Spleen (tissue), 11 donors: ENCODE data around the gene HRH3. TPM values are rescaled to one million over a fixed set of nuclear protein-coding genes. Genes with fewer than 3 reads are reported as not detected.

ENCODE experiments used
- DNase-seq: peaks from one replicate; pipeline ENCODE4 v3.0.0-alpha.2; 2020
- H3K27ac ChIP-seq, 8 donors: fragments of 200-600 bp; sonication (generic) in 7 of 8; 1 replicate in 4 of 8; 2 replicates in 4 of 8; pipeline versions ENCODE4 v1.5.0 to v1.8.0; 2016 to 2021; ENCODE audit warnings: inconsistent platforms in 4 of 8, mild to moderate bottlenecking in 4 of 8, moderate library complexity in 1 of 8
- H3K27me3 ChIP-seq, 7 donors: fragments of 200-600 bp; sonication (generic) in 6 of 7; replicated peaks in 1 of 7; 1 replicate in 4 of 7; 2 replicates in 3 of 7; pipeline versions ENCODE4 v1.5.0 to v1.8.0; 2016 to 2021; ENCODE audit warnings: inconsistent platforms in 3 of 7, mild to moderate bottlenecking in 1 of 7
- H3K36me3 ChIP-seq, 6 donors: fragments of 200-600 bp; sonication (generic) in 5 of 6; 1 replicate in 4 of 6; 2 replicates in 2 of 6; pipeline versions ENCODE4 v1.5.0 to v1.8.0; 2016 to 2021; ENCODE audit warnings: inconsistent platforms in 2 of 6
- H3K4me1 ChIP-seq, 6 donors: fragments of 200-600 bp; sonication (generic) in 5 of 6; 1 replicate in 3 of 6; 2 replicates in 3 of 6; pipeline versions ENCODE4 v1.5.0 to v1.8.0; 2016 to 2021; ENCODE audit warnings: inconsistent platforms in 3 of 6
- H3K4me3 ChIP-seq, 8 donors: fragments of 200-600 bp; sonication (generic) in 7 of 8; 1 replicate in 4 of 8; 2 replicates in 4 of 8; pipeline versions ENCODE4 v1.5.0 to v1.8.0; 2016 to 2021; ENCODE audit warnings: inconsistent platforms in 4 of 8, mild to moderate bottlenecking in 4 of 8, moderate library complexity in 2 of 8
- H3K9me3 ChIP-seq, 8 donors: fragments of 200-600 bp; sonication (generic) in 7 of 8; 1 replicate in 4 of 8; 2 replicates in 4 of 8; pipeline versions ENCODE4 v1.5.0 to v1.8.0; 2016 to 2021; ENCODE audit warnings: inconsistent platforms in 4 of 8
- POLR2A ChIP-seq, 3 donors: fragments of 450-650 bp; IDR thresholded peaks; one replicate each; pipeline ENCODE4 v1.5.1; 2017; ENCODE audit warnings: antibody characterized with exemption in 3 of 3, mild to moderate bottlenecking in 1 of 3
- POLR2AphosphoS5 ChIP-seq, 3 donors: sonication (generic); formaldehyde crosslinking; IDR thresholded peaks; one replicate each; pipeline ENCODE4 v1.5.1; 2017; ENCODE audit warnings: antibody characterized with exemption in 3 of 3
- WGBS, 5 donors: extraction: QIAGEN DNeasy Blood & Tissue Kit in 3 of 5; methylation state at CpG; one replicate each; pipeline versions ENCODE4 v1.1.5 to v1.1.7; 2013 to 2018; 5-methylcytosine and 5-hydroxymethylcytosine counted together
- intact Hi-C: fragments of 100-400 bp; cut with DNase I; formaldehyde crosslinking; loops from one replicate; pipeline ENCODE4 v1.15.0; 2023; ENCODE audit warnings: low total_unique reads
- polyA plus RNA-seq, 3 donors: library from polyadenylated mRNA; stranded (reverse); fragments of 200-250 nt; gene quantifications; one replicate each; pipeline ENCODE4 v1.2.1, GENCODE V29; 2013
- total RNA-seq, 7 donors: library from RNA; depleted of rRNA in 3 of 7; stranded (reverse); fragments of >200 nt in 3 of 7; fragmentation: NEBNext Ultra II Directional in 4 of 7; extraction: Animal tissue kit (Norgen Biotek cat#: 25700) in 4 of 7; gene quantifications; one replicate each; pipeline versions ENCODE4 v1.1.0 to v1.2.1, GENCODE V29; 2016 to 2021
- TF ChIP-seq, protein P1 (sequence below), 11 experiments: fragments of 200-600 bp in 7 of 11; fragments of 450-650 bp in 4 of 11; sonication (generic) in 4 of 11; IDR thresholded peaks in 8 of 11; conservative IDR thresholded peaks in 3 of 11; 1 replicate in 7 of 11; 2 replicates in 4 of 11; pipeline versions ENCODE4 v1.4.0 to v1.8.0; 2016 to 2021; ENCODE audit warnings: antibody characterized with exemption in 11 of 11, inconsistent platforms in 4 of 11, mild to moderate bottlenecking in 1 of 11
- donor health status: healthy with polysubstance abuse.
- donor health status: DM: no; HTN: no; CAD: no; lungs with moderate emphysema.
- donor health status: DM: no; HTN: no; CAD: no.
- donor health status: Bipolar disorder and iron deficiency.
- donor health status: healthy.
- donor health status: DM: no; HTN: no; CAD: no.
- donor health status: DM: yes; HTN: yes; CAD: no.

HRH3 gene
- total and polyA plus RNA-seq, 10 donors = not detected

DNA sequence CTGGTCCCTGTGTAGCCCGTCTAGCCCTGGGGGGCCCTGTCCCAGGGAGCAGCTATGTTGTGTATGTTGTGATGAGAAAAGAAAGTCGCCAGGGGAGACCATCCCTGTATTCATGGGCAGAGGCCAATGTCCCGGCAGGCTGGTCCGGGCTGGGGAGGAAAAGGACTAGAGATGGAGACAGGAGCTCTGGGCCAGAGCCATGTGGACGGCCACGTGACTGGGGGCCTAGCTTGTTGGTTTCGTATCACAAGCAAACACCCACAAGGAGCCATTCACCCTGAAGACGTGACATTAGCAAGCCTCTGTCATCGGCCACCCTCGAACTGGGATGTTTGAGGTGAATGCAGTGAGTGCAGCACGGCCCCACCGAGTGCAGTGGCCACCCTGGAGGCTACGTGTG is 2.9 kb upstream of the HRH3 start:
- Histone ChIP-seq H3K36me3 (no peaks in the 10 kb centered on the region), H3K27me3 (peaks cover 8 to 100% (median 60%) of the 10 kb centered on the region in 7 donors), H3K27ac (no peak overlapping the region), H3K9me3 (no peaks in the 10 kb centered on the region), H3K4me3 (no peak overlapping the region), H3K4me1 (peaks cover 6 to 25% (median 16%) of the 10 kb centered on the region in 6 donors)
- no peak for TF ChIP-seq POLR2A (IDR thresholded peaks at IDR 0.05)
- TF ChIP-seq, protein P1, sequence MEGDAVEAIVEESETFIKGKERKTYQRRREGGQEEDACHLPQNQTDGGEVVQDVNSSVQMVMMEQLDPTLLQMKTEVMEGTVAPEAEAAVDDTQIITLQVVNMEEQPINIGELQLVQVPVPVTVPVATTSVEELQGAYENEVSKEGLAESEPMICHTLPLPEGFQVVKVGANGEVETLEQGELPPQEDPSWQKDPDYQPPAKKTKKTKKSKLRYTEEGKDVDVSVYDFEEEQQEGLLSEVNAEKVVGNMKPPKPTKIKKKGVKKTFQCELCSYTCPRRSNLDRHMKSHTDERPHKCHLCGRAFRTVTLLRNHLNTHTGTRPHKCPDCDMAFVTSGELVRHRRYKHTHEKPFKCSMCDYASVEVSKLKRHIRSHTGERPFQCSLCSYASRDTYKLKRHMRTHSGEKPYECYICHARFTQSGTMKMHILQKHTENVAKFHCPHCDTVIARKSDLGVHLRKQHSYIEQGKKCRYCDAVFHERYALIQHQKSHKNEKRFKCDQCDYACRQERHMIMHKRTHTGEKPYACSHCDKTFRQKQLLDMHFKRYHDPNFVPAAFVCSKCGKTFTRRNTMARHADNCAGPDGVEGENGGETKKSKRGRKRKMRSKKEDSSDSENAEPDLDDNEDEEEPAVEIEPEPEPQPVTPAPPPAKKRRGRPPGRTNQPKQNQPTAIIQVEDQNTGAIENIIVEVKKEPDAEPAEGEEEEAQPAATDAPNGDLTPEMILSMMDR (IDR thresholded peaks at IDR 0.05 in 8 of 11, conservative IDR thresholded peaks at IDR 0.05 in 3 of 11) = no peak
- no peak for TF ChIP-seq POLR2AphosphoS5 (IDR thresholded peaks at IDR 0.05)
- no peak for DNase-seq
- WGBS, 5 donors = 69 to 80% (median 79%) methylated on average over 9 to 13 of the region's 13 CpGs
- intact Hi-C loops = no loop called here

DNA sequence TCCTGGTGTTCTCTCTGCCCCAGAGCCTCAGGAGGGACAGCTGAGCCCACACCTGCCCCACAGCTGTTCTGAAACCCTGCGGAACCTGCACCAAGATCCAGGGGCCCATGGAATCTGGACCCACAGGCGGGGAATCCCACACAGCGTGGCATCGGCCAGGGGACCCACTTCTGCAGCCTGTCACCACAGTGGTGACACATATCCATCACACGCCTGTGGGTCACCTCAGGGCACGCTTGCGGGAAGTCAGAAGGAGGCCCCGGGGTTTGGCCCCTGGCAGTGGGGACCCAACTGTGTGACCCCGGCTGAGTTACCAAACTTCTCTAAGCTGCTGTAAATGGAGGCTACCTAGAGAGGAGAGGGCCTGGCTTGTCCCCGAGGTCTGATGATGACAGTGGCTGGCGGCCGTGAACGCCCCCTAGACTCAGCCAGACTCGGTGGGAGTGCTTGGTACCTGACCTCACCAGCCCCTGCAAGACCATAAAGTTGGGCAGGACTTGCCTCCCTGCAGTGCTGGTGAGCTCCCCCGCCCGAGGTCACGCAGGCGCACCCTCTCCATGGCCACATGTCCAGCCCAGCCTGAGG is 2.3 kb upstream of the HRH3 start:
- TF ChIP-seq POLR2A (IDR thresholded peaks at IDR 0.05) (no peak), POLR2AphosphoS5 (IDR thresholded peaks at IDR 0.05) (no peak)
- TF ChIP-seq, protein P1 (IDR thresholded peaks at IDR 0.05 in 8 of 11, conservative IDR thresholded peaks at IDR 0.05 in 3 of 11) = no peak
- no peak overlapping the region for H3K27ac ChIP-seq
- peaks cover 11 to 100% (median 61%) of the 10 kb centered on the region in 7 donors for H3K27me3 ChIP-seq
- no peak overlapping the region for H3K4me3 ChIP-seq
- H3K4me1 ChIP-seq = peaks cover 6 to 25% (median 16%) of the 10 kb centered on the region in 6 donors
- no peaks in the 10 kb centered on the region for H3K36me3 ChIP-seq
- H3K9me3 ChIP-seq = no peaks in the 10 kb centered on the region
- 85 to 89% (median 87%) methylated on average over 10 to 18 of the region's 18 CpGs for WGBS, 5 donors
- intact Hi-C loops = no loop called here
- no peak for DNase-seq

DNA sequence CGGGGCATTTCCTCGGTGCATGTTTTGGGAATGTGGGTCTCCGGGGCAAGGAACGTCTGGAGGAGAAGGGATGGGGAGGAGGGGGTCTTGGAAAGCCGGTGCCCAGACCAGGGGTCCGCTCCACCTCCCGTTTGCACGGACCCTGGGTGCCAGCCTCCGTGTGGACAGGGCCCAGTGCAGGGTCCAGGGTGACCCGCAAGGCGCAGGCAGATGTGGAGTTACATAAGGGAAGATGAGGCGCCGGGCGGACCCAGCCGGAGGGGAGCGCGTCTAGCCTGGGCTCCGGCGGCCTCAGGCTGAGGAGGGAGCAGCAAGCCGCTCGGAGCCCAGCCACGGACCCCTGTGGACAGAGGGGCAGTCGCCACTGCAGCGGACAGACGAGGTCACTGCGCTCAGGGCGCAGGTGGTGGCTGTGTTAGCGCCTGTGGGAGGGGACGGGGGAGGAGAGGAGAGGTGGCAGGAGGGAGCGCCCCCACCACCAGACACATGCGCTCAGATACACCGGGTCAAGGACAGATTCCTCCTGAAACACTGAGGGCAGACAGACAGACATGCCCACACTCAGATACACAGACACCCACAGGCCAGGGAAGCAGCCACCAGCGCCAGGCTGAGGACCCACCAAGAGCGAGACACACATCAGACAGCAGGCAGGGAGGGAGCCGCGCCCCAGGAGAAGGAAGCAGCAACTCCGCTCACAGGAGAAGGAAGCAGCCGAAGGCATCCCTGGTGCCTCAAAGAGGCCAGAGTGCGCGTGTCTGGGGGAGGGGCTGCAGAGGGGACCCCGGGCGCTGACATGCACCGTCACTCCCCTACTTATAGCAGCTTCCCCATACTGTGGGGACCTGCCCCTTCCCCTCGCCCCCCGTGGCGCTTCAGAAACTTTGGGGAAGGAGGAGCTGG is 839 bp upstream of the HRH3 start:
- Histone ChIP-seq H3K27me3 (peaks cover 11 to 100% (median 76%) of the 10 kb centered on the region in 7 donors), H3K4me1 (peaks cover 6 to 25% (median 16%) of the 10 kb centered on the region in 6 donors), H3K9me3 (no peaks in the 10 kb centered on the region), H3K36me3 (no peaks in the 10 kb centered on the region), H3K27ac (no peak overlapping the region), H3K4me3 (peak overlapping the region in 3 of 8 donors; percentile 40 to 69 (median 41))
- intact Hi-C loops = no loop called here
- DNase-seq = no peak
- 4 to 8% (median 6%) methylated on average over 23 to 46 of the region's 46 CpGs for WGBS, 5 donors
- TF ChIP-seq POLR2A (IDR thresholded peaks at IDR 0.05) (no peak), POLR2AphosphoS5 (IDR thresholded peaks at IDR 0.05) (no peak)
- TF ChIP-seq, protein P1 (IDR thresholded peaks at IDR 0.05 in 8 of 11, conservative IDR thresholded peaks at IDR 0.05 in 3 of 11) = no peak
